HCT116 (cell line): Measurements from ENCODE around the gene IL1B. TPM values are rescaled to one million over a fixed set of nuclear protein-coding genes. Genes with fewer than 3 reads are reported as not detected.

Experiments
- ATAC-seq: fragments of 200-7000 bp; cut with Tn5 transposase; 2 replicates; pipeline ENCODE4 v1.9.1; 2020; ENCODE audit warnings: mild to moderate bottlenecking, moderate library complexity
- BruUV-seq: library from RNA; stranded (reverse); fragments of 400-500 nt; replicated peaks from 2 replicates; lab custom pipeline; 2021; lab: Mats Ljungman, UMichigan
- CTCF ChIA-PET: fragments of 300-600 bp; sonication (Branson Sonifier 250); formaldehyde crosslinking; loops from one replicate; lab custom pipeline; 2021; ENCODE audit warnings: antibody characterized with exemption; lab: Charles Lee
- POLR2A ChIA-PET: fragments of 300-600, 350-600 bp; sonication (Branson Sonifier 250); formaldehyde crosslinking; loops from one replicate; lab custom pipeline; 2021; ENCODE audit warnings: antibody characterized with exemption; lab: Charles Lee
- RAD21 ChIA-PET, 2 experiments: fragments of 300-600 bp; sonication (Branson Sonifier 250); formaldehyde crosslinking; loops; one replicate each; lab custom pipeline; 2023; ENCODE audit warnings: low total read pairs in 2 of 2; ENCODE audit not compliant: uncharacterized antibody in 2 of 2, unreplicated experiment in 2 of 2, low non-redundant PET in 1 of 2; lab: Charles Lee
- DNase-seq: peaks from one replicate; pipeline ENCODE4 v3.0.0-alpha.2; 2010; ENCODE audit warnings: low read depth, low spot score
- H2AFZ ChIP-seq: fragments of 200-600 bp; shearing (Covaris generic), sonication (generic); 2 replicates; pipeline ENCODE4 v1.6.1; 2017; ENCODE audit warnings: low read depth, mixed run types, mixed read lengths, antibody characterized with exemption, low read length; ENCODE audit not compliant: poor library complexity, severe bottlenecking
- H3K27ac ChIP-seq: 2 replicates; pipeline ENCODE4 v1.5.1; 2012; ENCODE audit warnings: low read depth, low read length
- H3K27me3 ChIP-seq: fragments of 200-600 bp; sonication (generic); 2 replicates; pipeline ENCODE4 v1.6.1; 2016; ENCODE audit warnings: mixed run types, low read length, mixed read lengths; ENCODE audit not compliant: insufficient read depth
- H3K36me3 ChIP-seq, 2 experiments: fragments of 200-500 bp in 1 of 2; fragments of 200-600 bp in 1 of 2; sonication (Bioruptor generic) in 1 of 2; sonication (generic) in 1 of 2; 2 replicates each; pipeline versions ENCODE4 v1.5.1 to v1.6.1; 2014 to 2016; ENCODE audit warnings: low read length in 2 of 2, inconsistent platforms in 1 of 2, mixed read lengths in 1 of 2, mixed run types in 1 of 2; ENCODE audit not compliant: insufficient read depth in 2 of 2, control insufficient read depth in 1 of 2
- H3K4me1 ChIP-seq, 2 experiments: fragments of 200-600 bp in 1 of 2; sonication (generic) in 1 of 2; 2 replicates each; pipeline versions ENCODE4 v1.5.1 to v1.6.1; 2012 to 2017; ENCODE audit warnings: low read length in 2 of 2, inconsistent platforms in 1 of 2, mild to moderate bottlenecking in 1 of 2, mixed read lengths in 1 of 2, mixed run types in 1 of 2, moderate library complexity in 1 of 2; ENCODE audit not compliant: insufficient read depth in 2 of 2, control insufficient read depth in 1 of 2
- H3K4me2 ChIP-seq: fragments of 200-600 bp; sonication (generic); 2 replicates; pipeline ENCODE4 v1.6.1; 2017; ENCODE audit warnings: mixed run types, low read length, mixed read lengths
- H3K4me3 ChIP-seq, 2 experiments: fragments of 200-600 bp in 1 of 2; sonication (generic) in 1 of 2; replicated peaks in 1 of 2; 2 replicates each; pipeline ENCODE4 v1.5.1; 2011 to 2016; ENCODE audit warnings: low read length in 2 of 2, control low read depth in 1 of 2, low read depth in 1 of 2, mild to moderate bottlenecking in 1 of 2, mixed read lengths in 1 of 2, mixed run types in 1 of 2
- H3K79me2 ChIP-seq: fragments of 200-600 bp; sonication (generic); 2 replicates; pipeline ENCODE4 v1.6.1; 2017; ENCODE audit warnings: mild to moderate bottlenecking, mixed run types, low read length, moderate library complexity, mixed read lengths; ENCODE audit not compliant: insufficient read depth
- H3K9ac ChIP-seq: fragments of 200-600 bp; sonication (generic); 2 replicates; pipeline ENCODE4 v1.6.1; 2016; ENCODE audit warnings: low read length, mixed read lengths
- H3K9me2 ChIP-seq: fragments of 200-600 bp; sonication (generic), shearing (Covaris generic); 2 replicates; pipeline ENCODE4 v1.6.1; 2017; ENCODE audit warnings: mixed run types, mild to moderate bottlenecking, moderate library complexity; ENCODE audit not compliant: insufficient read depth
- H3K9me3 ChIP-seq, 2 experiments: fragments of 200-500 bp in 1 of 2; fragments of 200-600 bp in 1 of 2; sonication (Bioruptor generic) in 1 of 2; sonication (generic) in 1 of 2; 2 replicates each; pipeline ENCODE4 v1.6.1; 2014 to 2017; ENCODE audit warnings: low read length in 2 of 2, mixed read lengths in 2 of 2, inconsistent platforms in 1 of 2, low read depth in 1 of 2, mild to moderate bottlenecking in 1 of 2, mixed run types in 1 of 2, moderate library complexity in 1 of 2; ENCODE audit not compliant: control insufficient read depth in 1 of 2, insufficient read depth in 1 of 2
- H4K20me1 ChIP-seq: fragments of 200-600 bp; sonication (generic), shearing (Covaris generic); 2 replicates; pipeline ENCODE4 v1.6.1; 2017; ENCODE audit warnings: mixed run types, mild to moderate bottlenecking, moderate library complexity; ENCODE audit not compliant: insufficient read depth
- CEBPB ChIP-seq: IDR thresholded peaks from 2 replicates; pipeline ENCODE4 v1.6.1; 2012; ENCODE audit warnings: low read depth
- ELF1 ChIP-seq: IDR thresholded peaks from 2 replicates; pipeline ENCODE4 v1.6.1; 2012; ENCODE audit warnings: low read depth, borderline replicate concordance
- EZH2phosphoT487 ChIP-seq: fragments of 200-600 bp; IDR thresholded peaks from 2 replicates; pipeline ENCODE4 v1.6.1; 2018; ENCODE audit warnings: antibody characterized with exemption, borderline replicate concordance
- FOSL1 ChIP-seq: IDR thresholded peaks from 2 replicates; pipeline ENCODE4 v1.6.1; 2012; ENCODE audit warnings: low read depth
- RAD21 ChIP-seq: IDR thresholded peaks from 2 replicates; pipeline ENCODE4 v1.6.1; 2012; ENCODE audit warnings: low read depth, mild to moderate bottlenecking
- SP1 ChIP-seq: IDR thresholded peaks from 2 replicates; pipeline ENCODE4 v1.6.1; 2012; ENCODE audit warnings: low read depth
- SRF ChIP-seq: IDR thresholded peaks from 2 replicates; pipeline ENCODE4 v1.6.1; 2012; ENCODE audit warnings: low read depth
- intact Hi-C: fragments of 100-400 bp; cut with micrococcal nuclease; formaldehyde crosslinking; loops from 2 replicates; pipeline ENCODE4 v1.10.0; 2022
- total RNA-seq: library from RNA; stranded (reverse); gene quantifications from one replicate; pipeline ENCODE4 v1.2.1, GENCODE V29; 2021; ENCODE audit not compliant: unreplicated experiment
- TF ChIP-seq, protein P1 (sequence below): IDR thresholded peaks from 2 replicates; pipeline ENCODE4 v1.6.1; 2011; ENCODE audit warnings: mild to moderate bottlenecking, low read length, moderate library complexity; ENCODE audit not compliant: insufficient replicate concordance; ENCODE audit errors: extremely low read depth
- TF ChIP-seq, protein P2 (sequence below): IDR thresholded peaks from 2 replicates; pipeline ENCODE4 v1.6.1; 2012; ENCODE audit warnings: low read depth
- TF ChIP-seq, protein P3 (sequence below), 3 experiments: fragments of 200-600 bp in 1 of 3; sonication (generic) in 1 of 3; IDR thresholded peaks in 2 of 3; conservative IDR thresholded peaks in 1 of 3; 2 replicates each; pipeline ENCODE4 v1.5.1; 2012 to 2017; ENCODE audit warnings: low read depth in 2 of 3, low read length in 2 of 3, antibody characterized with exemption in 1 of 3, borderline replicate concordance in 1 of 3, control low read depth in 1 of 3, mild to moderate bottlenecking in 1 of 3, mixed read lengths in 1 of 3, mixed run types in 1 of 3, moderate library complexity in 1 of 3; ENCODE audit not compliant: insufficient read depth in 1 of 3
- TF ChIP-seq, protein P4 (sequence below): IDR thresholded peaks from 2 replicates; pipeline ENCODE4 v1.6.1; 2012

Gene IL1B
- total RNA-seq, 1 experiment from 2014 or later, result not detected

DNA sequence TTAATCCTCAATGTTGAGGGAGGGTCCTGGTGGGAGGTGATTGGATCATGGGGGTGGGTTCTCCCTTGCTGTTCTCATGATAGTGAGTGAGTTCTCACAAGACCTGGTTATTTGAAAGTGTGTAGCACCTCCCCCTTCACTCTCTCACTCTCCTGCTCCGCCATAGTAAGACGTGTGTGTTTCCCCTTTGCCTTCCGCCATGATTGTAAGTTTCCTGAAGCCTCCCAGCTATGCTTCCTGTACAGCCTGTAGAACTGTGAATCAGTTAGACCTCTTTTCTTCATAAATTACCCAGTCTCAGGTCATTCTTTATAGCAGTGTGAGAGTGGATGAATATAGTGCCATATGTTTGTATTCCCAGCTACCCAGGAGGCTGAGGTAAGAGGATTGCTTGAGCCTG, 9.6 kb downstream of the IL1B start:
- Histone ChIP-seq H3K9me2 (no peaks in the 10 kb centered on the region), H3K79me2 (no peaks in the 10 kb centered on the region), H3K4me3 (no peak overlapping the region), H3K4me1 (peaks cover 7 to 9% of the 10 kb centered on the region in 2 experiments; a peak in 2 of 4 replicates), H3K36me3 (no peaks in the 10 kb centered on the region), H3K27ac (no peak overlapping the region), H3K9me3 (no peaks in the 10 kb centered on the region), H2AFZ (no peak overlapping the region), H3K9ac (no peak overlapping the region), H3K4me2 (no peak overlapping the region), H3K27me3 (no peaks in the 10 kb centered on the region), H4K20me1 (no peaks in the 10 kb centered on the region)
- ATAC-seq (no peak), DNase-seq (no peak)
- CTCF ChIA-PET, result no interaction called here
- RAD21 ChIA-PET, result no interaction called here
- intact Hi-C loops, result no loop called here
- POLR2A ChIA-PET, result no interaction called here
- TF ChIP-seq, protein P1, sequence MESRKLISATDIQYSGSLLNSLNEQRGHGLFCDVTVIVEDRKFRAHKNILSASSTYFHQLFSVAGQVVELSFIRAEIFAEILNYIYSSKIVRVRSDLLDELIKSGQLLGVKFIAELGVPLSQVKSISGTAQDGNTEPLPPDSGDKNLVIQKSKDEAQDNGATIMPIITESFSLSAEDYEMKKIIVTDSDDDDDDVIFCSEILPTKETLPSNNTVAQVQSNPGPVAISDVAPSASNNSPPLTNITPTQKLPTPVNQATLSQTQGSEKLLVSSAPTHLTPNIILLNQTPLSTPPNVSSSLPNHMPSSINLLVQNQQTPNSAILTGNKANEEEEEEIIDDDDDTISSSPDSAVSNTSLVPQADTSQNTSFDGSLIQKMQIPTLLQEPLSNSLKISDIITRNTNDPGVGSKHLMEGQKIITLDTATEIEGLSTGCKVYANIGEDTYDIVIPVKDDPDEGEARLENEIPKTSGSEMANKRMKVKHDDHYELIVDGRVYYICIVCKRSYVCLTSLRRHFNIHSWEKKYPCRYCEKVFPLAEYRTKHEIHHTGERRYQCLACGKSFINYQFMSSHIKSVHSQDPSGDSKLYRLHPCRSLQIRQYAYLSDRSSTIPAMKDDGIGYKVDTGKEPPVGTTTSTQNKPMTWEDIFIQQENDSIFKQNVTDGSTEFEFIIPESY, result no peak
- TF ChIP-seq, protein P2, sequence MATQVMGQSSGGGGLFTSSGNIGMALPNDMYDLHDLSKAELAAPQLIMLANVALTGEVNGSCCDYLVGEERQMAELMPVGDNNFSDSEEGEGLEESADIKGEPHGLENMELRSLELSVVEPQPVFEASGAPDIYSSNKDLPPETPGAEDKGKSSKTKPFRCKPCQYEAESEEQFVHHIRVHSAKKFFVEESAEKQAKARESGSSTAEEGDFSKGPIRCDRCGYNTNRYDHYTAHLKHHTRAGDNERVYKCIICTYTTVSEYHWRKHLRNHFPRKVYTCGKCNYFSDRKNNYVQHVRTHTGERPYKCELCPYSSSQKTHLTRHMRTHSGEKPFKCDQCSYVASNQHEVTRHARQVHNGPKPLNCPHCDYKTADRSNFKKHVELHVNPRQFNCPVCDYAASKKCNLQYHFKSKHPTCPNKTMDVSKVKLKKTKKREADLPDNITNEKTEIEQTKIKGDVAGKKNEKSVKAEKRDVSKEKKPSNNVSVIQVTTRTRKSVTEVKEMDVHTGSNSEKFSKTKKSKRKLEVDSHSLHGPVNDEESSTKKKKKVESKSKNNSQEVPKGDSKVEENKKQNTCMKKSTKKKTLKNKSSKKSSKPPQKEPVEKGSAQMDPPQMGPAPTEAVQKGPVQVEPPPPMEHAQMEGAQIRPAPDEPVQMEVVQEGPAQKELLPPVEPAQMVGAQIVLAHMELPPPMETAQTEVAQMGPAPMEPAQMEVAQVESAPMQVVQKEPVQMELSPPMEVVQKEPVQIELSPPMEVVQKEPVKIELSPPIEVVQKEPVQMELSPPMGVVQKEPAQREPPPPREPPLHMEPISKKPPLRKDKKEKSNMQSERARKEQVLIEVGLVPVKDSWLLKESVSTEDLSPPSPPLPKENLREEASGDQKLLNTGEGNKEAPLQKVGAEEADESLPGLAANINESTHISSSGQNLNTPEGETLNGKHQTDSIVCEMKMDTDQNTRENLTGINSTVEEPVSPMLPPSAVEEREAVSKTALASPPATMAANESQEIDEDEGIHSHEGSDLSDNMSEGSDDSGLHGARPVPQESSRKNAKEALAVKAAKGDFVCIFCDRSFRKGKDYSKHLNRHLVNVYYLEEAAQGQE, result no peak
- TF ChIP-seq ELF1 (no peak), CEBPB (no peak), FOSL1 (no peak), SP1 (no peak), SRF (no peak), RAD21 (no peak), EZH2phosphoT487 (no peak)
- TF ChIP-seq, protein P3, sequence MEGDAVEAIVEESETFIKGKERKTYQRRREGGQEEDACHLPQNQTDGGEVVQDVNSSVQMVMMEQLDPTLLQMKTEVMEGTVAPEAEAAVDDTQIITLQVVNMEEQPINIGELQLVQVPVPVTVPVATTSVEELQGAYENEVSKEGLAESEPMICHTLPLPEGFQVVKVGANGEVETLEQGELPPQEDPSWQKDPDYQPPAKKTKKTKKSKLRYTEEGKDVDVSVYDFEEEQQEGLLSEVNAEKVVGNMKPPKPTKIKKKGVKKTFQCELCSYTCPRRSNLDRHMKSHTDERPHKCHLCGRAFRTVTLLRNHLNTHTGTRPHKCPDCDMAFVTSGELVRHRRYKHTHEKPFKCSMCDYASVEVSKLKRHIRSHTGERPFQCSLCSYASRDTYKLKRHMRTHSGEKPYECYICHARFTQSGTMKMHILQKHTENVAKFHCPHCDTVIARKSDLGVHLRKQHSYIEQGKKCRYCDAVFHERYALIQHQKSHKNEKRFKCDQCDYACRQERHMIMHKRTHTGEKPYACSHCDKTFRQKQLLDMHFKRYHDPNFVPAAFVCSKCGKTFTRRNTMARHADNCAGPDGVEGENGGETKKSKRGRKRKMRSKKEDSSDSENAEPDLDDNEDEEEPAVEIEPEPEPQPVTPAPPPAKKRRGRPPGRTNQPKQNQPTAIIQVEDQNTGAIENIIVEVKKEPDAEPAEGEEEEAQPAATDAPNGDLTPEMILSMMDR (IDR thresholded peaks at IDR 0.05 in 2 of 3, conservative IDR thresholded peaks at IDR 0.05 in 1 of 3; ENCODE audit: borderline replicate concordance in 1 of 3, insufficient read depth in 1 of 3, low read depth in 2 of 3, low read length in 2 of 3), result no peak
- TF ChIP-seq, protein P4, sequence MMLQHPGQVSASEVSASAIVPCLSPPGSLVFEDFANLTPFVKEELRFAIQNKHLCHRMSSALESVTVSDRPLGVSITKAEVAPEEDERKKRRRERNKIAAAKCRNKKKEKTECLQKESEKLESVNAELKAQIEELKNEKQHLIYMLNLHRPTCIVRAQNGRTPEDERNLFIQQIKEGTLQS, result no peak
- no TSS peak for BruUV-seq
